ENCODE measurements around the gene SORT1.
A peak's percentile ranks its signal among the peaks of the same experiment; 100 is the strongest.
"Not testable (repeated sequence)": the region's sequence is repeated elsewhere in the genome, so short reads cannot be mapped to it uniquely, and the experiment has no call there.

Gene SORT1

GRCh38 chr1:109295712-109296415, 101.9 kb downstream of the SORT1 start:
- DNase-seq: no peak

GRCh38 chr1:109294481-109294880, 103.2 kb downstream of the SORT1 start:
- DNase-seq: no peak

GRCh38 chr1:109293026-109293425, 104.7 kb downstream of the SORT1 start:
- no peak for DNase-seq

GRCh38 chr1:109292364-109292763, 105.4 kb downstream of the SORT1 start:
- DNase-seq: no peak

GRCh38 chr1:109290998-109291397, 106.7 kb downstream of the SORT1 start:
- DNase-seq: no peak

- DNase-seq: no peak
Measured at GRCh38 chr1:109290137-109290536, 107.6 kb downstream of the SORT1 start.

GRCh38 chr1:109286762-109287161, 111.0 kb downstream of the SORT1 start:
- DNase-seq: not testable (repeated sequence)

- no peak for DNase-seq
Measured at GRCh38 chr1:109283748-109284600, 113.7 kb downstream of the SORT1 start.

- peak; percentile 65 to 84 for DNase-seq
Measured at GRCh38 chr1:109282952-109283747, 114.6 kb downstream of the SORT1 start, which contains the start of gene PSRC1. Gene PSRC1, minus strand, starts transcription at chr1:109283145.

GRCh38 chr1:109282497-109282951, 115.2 kb downstream of the SORT1 start:
- peak in 1 of 2 experiments; percentile 33 for DNase-seq

- no peak for DNase-seq
Measured at GRCh38 chr1:109281680-109282496, 115.8 kb downstream of the SORT1 start.

- DNase-seq: no peak
Measured at GRCh38 chr1:109280862-109281261, 116.9 kb downstream of the SORT1 start.

- no peak for DNase-seq
Measured at GRCh38 chr1:109279615-109280278, 118.0 kb downstream of the SORT1 start.

GRCh38 chr1:109277434-109278204, 120.1 kb downstream of the SORT1 start:
- DNase-seq: peak in 1 of 2 experiments; percentile 59

- DNase-seq: no peak
Measured at GRCh38 chr1:109275706-109276345, 121.9 kb downstream of the SORT1 start.

GRCh38 chr1:109274533-109275476, 122.9 kb downstream of the SORT1 start:
- no peak for DNase-seq

- no peak for DNase-seq
Measured at GRCh38 chr1:109273570-109274288, 124.0 kb downstream of the SORT1 start.

GRCh38 chr1:109272831-109273547, 124.7 kb downstream of the SORT1 start:
- no peak for DNase-seq

All from SW 1271 (cell line).